HepG2 (cell line): ENCODE results near the gene FRMD8. TPM values are rescaled to one million over a fixed set of nuclear protein-coding genes. Genes with fewer than 3 reads are reported as not detected.
A peak's percentile ranks its signal among the peaks of the same experiment; 100 is the strongest.

Experiments used
- ADNP ChIP-seq: sonication (generic); formaldehyde crosslinking; IDR thresholded peaks from 2 replicates; pipeline ENCODE4 v1.4.0; 2020; ENCODE audit warnings: missing genetic modification reagents
- ATM ChIP-seq: fragments of 450-650 bp; IDR thresholded peaks from 2 replicates; pipeline ENCODE4 v1.7.1; 2017; ENCODE audit warnings: mild to moderate bottlenecking, borderline replicate concordance
- CREB1 ChIP-seq, 2 experiments: fragments of 450-650 bp in 1 of 2; IDR thresholded peaks; 2 replicates each; pipeline ENCODE4 v1.6.1; 2016 to 2017; ENCODE audit warnings: control low read depth in 1 of 2, mild to moderate bottlenecking in 1 of 2, missing compliant biosample characterization in 1 of 2, missing genetic modification characterization in 1 of 2
- KMT2B ChIP-seq: IDR thresholded peaks from 2 replicates; pipeline ENCODE4 v1.6.1; 2016; ENCODE audit warnings: missing genetic modification reagents, missing compliant biosample characterization
- NCOA5 ChIP-seq: sonication (generic); formaldehyde crosslinking; IDR thresholded peaks from 2 replicates; pipeline ENCODE4 v1.4.0; 2020; ENCODE audit warnings: missing genetic modification reagents
- RELA ChIP-seq: sonication (generic); formaldehyde crosslinking; IDR thresholded peaks from 2 replicates; pipeline ENCODE4 v1.4.0; 2020; ENCODE audit warnings: missing genetic modification reagents
- REPIN1 ChIP-seq: sonication (generic); formaldehyde crosslinking; IDR thresholded peaks from 2 replicates; pipeline ENCODE4 v1.8.0; 2022; ENCODE audit warnings: missing genetic modification reagents, low read depth, mild to moderate bottlenecking, borderline replicate concordance
- REXO4 ChIP-seq: sonication (generic); formaldehyde crosslinking; IDR thresholded peaks from 2 replicates; pipeline ENCODE4 v1.8.0; 2022; ENCODE audit warnings: missing genetic modification reagents, mild to moderate bottlenecking, borderline replicate concordance
- SP140L ChIP-seq: sonication (generic); formaldehyde crosslinking; IDR thresholded peaks from 2 replicates; pipeline ENCODE4 v1.4.0; 2020; ENCODE audit warnings: missing genetic modification reagents, borderline replicate concordance
- ZBTB34 ChIP-seq: sonication (generic); formaldehyde crosslinking; IDR thresholded peaks from 2 replicates; pipeline ENCODE4 v1.8.0; 2022; ENCODE audit warnings: mild to moderate bottlenecking, missing genetic modification reagents
- ZFP37 ChIP-seq: sonication (generic); formaldehyde crosslinking; IDR thresholded peaks from 2 replicates; pipeline ENCODE4 v1.4.0; 2020; ENCODE audit warnings: missing genetic modification reagents, borderline replicate concordance
- ZNF253 ChIP-seq: sonication (generic); formaldehyde crosslinking; IDR thresholded peaks from 2 replicates; pipeline ENCODE4 v1.8.0; 2022; ENCODE audit warnings: mild to moderate bottlenecking, missing genetic modification reagents, borderline replicate concordance
- ZNF577 ChIP-seq: sonication (generic); formaldehyde crosslinking; IDR thresholded peaks from 2 replicates; pipeline ENCODE4 v1.4.0; 2020; ENCODE audit warnings: mild to moderate bottlenecking, low read depth, missing genetic modification reagents, borderline replicate concordance
- ZNF609 ChIP-seq: sonication (generic); formaldehyde crosslinking; IDR thresholded peaks from 2 replicates; pipeline ENCODE4 v1.4.0; 2020; ENCODE audit warnings: mild to moderate bottlenecking, missing genetic modification reagents, borderline replicate concordance
- ZNF672 ChIP-seq: sonication (generic); formaldehyde crosslinking; IDR thresholded peaks from 2 replicates; pipeline ENCODE4 v1.8.1; 2022; ENCODE audit warnings: missing genetic modification reagents
- ZNF782 ChIP-seq: sonication (generic); formaldehyde crosslinking; IDR thresholded peaks from 2 replicates; pipeline ENCODE4 v1.4.0; 2020; ENCODE audit warnings: missing genetic modification reagents, mild to moderate bottlenecking, borderline replicate concordance
- polyA plus RNA-seq, 8 experiments: library from polyadenylated mRNA; depleted of rRNA in 3 of 8; stranded (reverse) in 7 of 8; unstranded in 1 of 8; fragments of >200 nt; fragmentation: Illumina TruSeq in 4 of 8; extraction: Trizol in 4 of 8; gene quantifications; 2 replicates each; pipeline versions ENCODE4 v1.2.1 to v1.2.3, GENCODE V29; 2011 to 2016; ENCODE audit warnings: low read depth in 4 of 8, missing spikeins in 1 of 8, mixed read lengths in 1 of 8; ENCODE audit not compliant: insufficient read depth in 1 of 8
- total RNA-seq, 5 experiments: library from RNA; depleted of rRNA; stranded (reverse); fragments of >200 nt; fragmentation: Illumina TruSeq; extraction: Trizol; gene quantifications; 2 replicates each; pipeline ENCODE4 v1.2.3, GENCODE V29; 2016; ENCODE audit warnings: low read depth in 1 of 5
- TF ChIP-seq, protein P1 (sequence below): sonication (generic); formaldehyde crosslinking; IDR thresholded peaks from 2 replicates; pipeline ENCODE4 v1.8.1; 2023; ENCODE audit warnings: missing genetic modification reagents, inconsistent platforms, borderline replicate concordance
- TF ChIP-seq, protein P2 (sequence below): sonication (generic); formaldehyde crosslinking; IDR thresholded peaks from 2 replicates; pipeline ENCODE4 v1.4.0; 2020; ENCODE audit warnings: missing genetic modification reagents
- TF ChIP-seq, protein P3 (sequence below): sonication (generic); formaldehyde crosslinking; IDR thresholded peaks from 2 replicates; pipeline ENCODE4 v1.8.1; 2023; ENCODE audit warnings: mild to moderate bottlenecking, inconsistent platforms, moderate library complexity, missing genetic modification reagents, borderline replicate concordance

The FRMD8 gene
- total and polyA plus RNA-seq, 2 of the 13 experiments (the other 11 are each of a cell fraction or from before 2014, with no cell fraction given): 5.8 to 20.6 TPM

- TF ChIP-seq REPIN1 (CRISPR knock-in tag): peak; percentile 36; the same call in 1 of the 2 replicates
- 0 out of 2 replicates have a peak, but pooled peaks have one; percentile 24 for TF ChIP-seq ZFP37
- no peak for TF ChIP-seq ADNP (CRISPR knock-in tag)
- TF ChIP-seq ZBTB34 (CRISPR knock-in tag): no peak
- TF ChIP-seq ZNF253: no peak
- TF ChIP-seq REXO4 (CRISPR knock-in tag): 0 out of 2 replicates have a peak, but pooled peaks have one; percentile 46
- TF ChIP-seq RELA: no peak
- peak; percentile 35; the same call in 1 of the 2 replicates for TF ChIP-seq CREB1 (IDR thresholded peaks at IDR 0.05)
- TF ChIP-seq CREB1 (CRISPR knock-in tag; IDR thresholded peaks at IDR 0.05): no peak
- no peak for TF ChIP-seq NCOA5 (CRISPR knock-in tag)
- no peak for TF ChIP-seq ZNF672 (CRISPR knock-in tag)
- no peak for TF ChIP-seq SP140L (CRISPR knock-in tag)
- TF ChIP-seq, protein P1, sequence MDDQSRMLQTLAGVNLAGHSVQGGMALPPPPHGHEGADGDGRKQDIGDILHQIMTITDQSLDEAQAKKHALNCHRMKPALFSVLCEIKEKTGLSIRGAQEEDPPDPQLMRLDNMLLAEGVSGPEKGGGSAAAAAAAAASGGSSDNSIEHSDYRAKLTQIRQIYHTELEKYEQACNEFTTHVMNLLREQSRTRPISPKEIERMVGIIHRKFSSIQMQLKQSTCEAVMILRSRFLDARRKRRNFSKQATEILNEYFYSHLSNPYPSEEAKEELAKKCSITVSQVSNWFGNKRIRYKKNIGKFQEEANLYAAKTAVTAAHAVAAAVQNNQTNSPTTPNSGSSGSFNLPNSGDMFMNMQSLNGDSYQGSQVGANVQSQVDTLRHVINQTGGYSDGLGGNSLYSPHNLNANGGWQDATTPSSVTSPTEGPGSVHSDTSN (CRISPR knock-in tag): no peak
- TF ChIP-seq, protein P2, sequence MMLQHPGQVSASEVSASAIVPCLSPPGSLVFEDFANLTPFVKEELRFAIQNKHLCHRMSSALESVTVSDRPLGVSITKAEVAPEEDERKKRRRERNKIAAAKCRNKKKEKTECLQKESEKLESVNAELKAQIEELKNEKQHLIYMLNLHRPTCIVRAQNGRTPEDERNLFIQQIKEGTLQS (CRISPR knock-in tag): 0 out of 2 replicates have a peak, but pooled peaks have one; percentile 17
- TF ChIP-seq ZNF782: no peak
- TF ChIP-seq ZNF609: peak; percentile 54; the same call in 1 of the 2 replicates
- TF ChIP-seq, protein P3, sequence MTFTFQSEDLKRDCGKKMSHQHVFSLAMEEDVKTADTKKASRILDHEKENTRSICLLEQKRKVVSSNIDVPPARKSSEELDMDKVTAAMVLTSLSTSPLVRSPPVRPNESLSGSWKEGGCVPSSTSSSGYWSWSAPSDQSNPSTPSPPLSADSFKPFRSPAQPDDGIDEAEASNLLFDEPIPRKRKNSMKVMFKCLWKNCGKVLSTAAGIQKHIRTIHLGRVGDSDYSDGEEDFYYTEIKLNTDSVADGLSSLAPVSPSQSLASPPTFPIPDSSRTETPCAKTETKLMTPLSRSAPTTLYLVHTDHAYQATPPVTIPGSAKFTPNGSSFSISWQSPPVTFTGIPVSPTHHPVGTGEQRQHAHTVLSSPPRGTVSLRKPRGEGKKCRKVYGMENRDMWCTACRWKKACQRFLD (CRISPR knock-in tag): peak; percentile 52; the same call in 1 of the 2 replicates
- no peak for TF ChIP-seq ZNF577 (CRISPR knock-in tag)
- TF ChIP-seq KMT2B: no peak; the same call in 1 of the 2 replicates
- TF ChIP-seq ATM: no peak
Measured at GRCh38 chr11:65386307-65387140, at the start of gene FRMD8 (continued).
